HepG2 (cell line): ENCODE measurements around the gene ERC1. TPM values are rescaled to one million over a fixed set of nuclear protein-coding genes. Genes with fewer than 3 reads are reported as not detected.

Source experiments
- BRF2 ChIP-seq: sonication (generic); formaldehyde crosslinking; IDR thresholded peaks from 2 replicates; pipeline ENCODE4 v1.8.1; 2022; ENCODE audit warnings: mild to moderate bottlenecking, missing genetic modification reagents
- CAMTA2 ChIP-seq: sonication (generic); formaldehyde crosslinking; IDR thresholded peaks from 2 replicates; pipeline ENCODE4 v1.4.0; 2020; ENCODE audit warnings: mild to moderate bottlenecking, missing genetic modification reagents, borderline replicate concordance
- DNMT1 ChIP-seq: sonication (generic); formaldehyde crosslinking; IDR thresholded peaks from 2 replicates; pipeline ENCODE4 v1.5.1; 2020; ENCODE audit warnings: mild to moderate bottlenecking, missing genetic modification reagents
- FOXK2 ChIP-seq: fragments of 450-650 bp; IDR thresholded peaks from 2 replicates; pipeline ENCODE4 v1.6.1; 2016
- GFI1 ChIP-seq: sonication (generic); formaldehyde crosslinking; IDR thresholded peaks from 2 replicates; pipeline ENCODE4 v1.5.0; 2020; ENCODE audit warnings: missing genetic modification reagents, mild to moderate bottlenecking, borderline replicate concordance
- HNRNPK ChIP-seq: fragments of 200-400 bp; formaldehyde crosslinking; IDR thresholded peaks from 2 replicates; pipeline ENCODE4 v1.6.1; 2018; ENCODE audit warnings: low read length, low read depth, moderate library complexity, mild to moderate bottlenecking; ENCODE audit not compliant: poor library complexity, severe bottlenecking
- HOXA3 ChIP-seq: sonication (generic); formaldehyde crosslinking; IDR thresholded peaks from 2 replicates; pipeline ENCODE4 v1.5.0; 2020; ENCODE audit warnings: missing genetic modification reagents
- JUNB ChIP-seq: sonication (generic); formaldehyde crosslinking; IDR thresholded peaks from 2 replicates; pipeline ENCODE4 v1.8.0; 2022; ENCODE audit warnings: missing genetic modification reagents, mild to moderate bottlenecking, borderline replicate concordance
- LCORL ChIP-seq, 2 experiments: fragments of 450-650 bp in 1 of 2; sonication (generic) in 1 of 2; formaldehyde crosslinking in 1 of 2; IDR thresholded peaks; 2 replicates each; pipeline versions ENCODE4 v1.5.0 to v1.6.1; 2017 to 2020; ENCODE audit warnings: antibody characterized with exemption in 1 of 2, missing genetic modification reagents in 1 of 2
- NCOA5 ChIP-seq: sonication (generic); formaldehyde crosslinking; IDR thresholded peaks from 2 replicates; pipeline ENCODE4 v1.4.0; 2020; ENCODE audit warnings: missing genetic modification reagents
- NFIB ChIP-seq: sonication (generic); formaldehyde crosslinking; IDR thresholded peaks from 2 replicates; pipeline ENCODE4 v1.9.0; 2021; ENCODE audit warnings: missing genetic modification reagents, mild to moderate bottlenecking, borderline replicate concordance
- NRL ChIP-seq: sonication (generic); formaldehyde crosslinking; IDR thresholded peaks from 2 replicates; pipeline ENCODE4 v1.5.0; 2020; ENCODE audit warnings: missing genetic modification reagents, mild to moderate bottlenecking, moderate library complexity, borderline replicate concordance
- PHF21A ChIP-seq: sonication (generic); formaldehyde crosslinking; IDR thresholded peaks from 2 replicates; pipeline ENCODE4 v1.5.0; 2020; ENCODE audit warnings: mild to moderate bottlenecking, missing genetic modification reagents
- RELA ChIP-seq: sonication (generic); formaldehyde crosslinking; IDR thresholded peaks from 2 replicates; pipeline ENCODE4 v1.4.0; 2020; ENCODE audit warnings: missing genetic modification reagents
- REPIN1 ChIP-seq: sonication (generic); formaldehyde crosslinking; IDR thresholded peaks from 2 replicates; pipeline ENCODE4 v1.8.0; 2022; ENCODE audit warnings: missing genetic modification reagents, low read depth, mild to moderate bottlenecking, borderline replicate concordance
- REST ChIP-seq, 2 experiments: IDR thresholded peaks; 2 replicates each; pipeline ENCODE4 v1.6.1; 2011 to 2012; ENCODE audit warnings: low read length in 2 of 2, borderline replicate concordance in 1 of 2, low read depth in 1 of 2, mild to moderate bottlenecking in 1 of 2, moderate library complexity in 1 of 2
- SALL1 ChIP-seq: sonication (generic); formaldehyde crosslinking; IDR thresholded peaks from 2 replicates; pipeline ENCODE4 v1.8.0; 2022; ENCODE audit warnings: mild to moderate bottlenecking, missing genetic modification reagents
- SAP130 ChIP-seq: IDR thresholded peaks from 2 replicates; pipeline ENCODE4 v1.6.1; 2016; ENCODE audit warnings: low read depth
- TCF7L2 ChIP-seq: IDR thresholded peaks from 2 replicates; pipeline ENCODE4 v1.6.1; 2011; ENCODE audit warnings: mild to moderate bottlenecking, low read depth, low read length, moderate library complexity
- ZBTB7B ChIP-seq: sonication (generic); formaldehyde crosslinking; IDR thresholded peaks from 2 replicates; pipeline ENCODE4 v1.4.0; 2020; ENCODE audit warnings: missing genetic modification reagents
- ZNF280B ChIP-seq: sonication (generic); formaldehyde crosslinking; IDR thresholded peaks from 2 replicates; pipeline ENCODE4 v1.5.0; 2020; ENCODE audit warnings: missing genetic modification reagents, mild to moderate bottlenecking, borderline replicate concordance
- ZNF44 ChIP-seq: sonication (generic); formaldehyde crosslinking; IDR thresholded peaks from 2 replicates; pipeline ENCODE4 v1.5.1; 2020; ENCODE audit warnings: mild to moderate bottlenecking, missing genetic modification reagents
- ZNF562 ChIP-seq: sonication (generic); formaldehyde crosslinking; IDR thresholded peaks from 2 replicates; pipeline ENCODE4 v1.8.0; 2022; ENCODE audit warnings: missing genetic modification reagents, borderline replicate concordance
- ZNF564 ChIP-seq: sonication (generic); formaldehyde crosslinking; IDR thresholded peaks from 2 replicates; pipeline ENCODE4 v1.8.1; 2023; ENCODE audit warnings: mild to moderate bottlenecking, missing genetic modification reagents
- ZNF780A ChIP-seq: sonication (generic); formaldehyde crosslinking; IDR thresholded peaks from 2 replicates; pipeline ENCODE4 v1.8.0; 2022; ENCODE audit warnings: mild to moderate bottlenecking, missing genetic modification reagents, moderate library complexity
- polyA plus RNA-seq, 8 experiments: library from polyadenylated mRNA; depleted of rRNA in 3 of 8; stranded (reverse) in 7 of 8; unstranded in 1 of 8; fragments of >200 nt; fragmentation: Illumina TruSeq in 4 of 8; extraction: Trizol in 4 of 8; gene quantifications; 2 replicates each; pipeline versions ENCODE4 v1.2.1 to v1.2.3, GENCODE V29; 2011 to 2016; ENCODE audit warnings: low read depth in 4 of 8, missing spikeins in 1 of 8, mixed read lengths in 1 of 8; ENCODE audit not compliant: insufficient read depth in 1 of 8
- total RNA-seq, 5 experiments: library from RNA; depleted of rRNA; stranded (reverse); fragments of >200 nt; fragmentation: Illumina TruSeq; extraction: Trizol; gene quantifications; 2 replicates each; pipeline ENCODE4 v1.2.3, GENCODE V29; 2016; ENCODE audit warnings: low read depth in 1 of 5

Gene ERC1
- total and polyA plus RNA-seq, 2 of the 13 experiments (the other 11 are each of a cell fraction or from before 2014, with no cell fraction given) = 6.1 to 12.4 TPM

GRCh38 chr12:1054117-1054870 lies 63.3 kb downstream of the ERC1 start (continued):
- no peak for TF ChIP-seq REST (IDR thresholded peaks at IDR 0.05; ENCODE audit: borderline replicate concordance in 1 of 2, low read depth in 1 of 2, low read length in 2 of 2)
- TF ChIP-seq LCORL (IDR thresholded peaks at IDR 0.05) = no peak
- no peak for TF ChIP-seq LCORL (CRISPR knock-in tag; IDR thresholded peaks at IDR 0.05)
- TF ChIP-seq GFI1 (CRISPR knock-in tag) = no peak
- TF ChIP-seq ZBTB7B (CRISPR knock-in tag) = no peak
- no peak for TF ChIP-seq RELA
- no peak for TF ChIP-seq ZNF562 (CRISPR knock-in tag)
- no peak for TF ChIP-seq TCF7L2
- TF ChIP-seq FOXK2 = peak; percentile 35; the same call in 1 of the 2 replicates
- TF ChIP-seq REPIN1 = no peak
- no peak for TF ChIP-seq HNRNPK
- TF ChIP-seq SALL1 (CRISPR knock-in tag) = peak; percentile 88
- no peak for TF ChIP-seq DNMT1
- TF ChIP-seq NRL (CRISPR knock-in tag) = no peak
- peak; percentile 51 for TF ChIP-seq SAP130
- TF ChIP-seq ZNF564 = no peak
- no peak for TF ChIP-seq JUNB (CRISPR knock-in tag)
- no peak for TF ChIP-seq PHF21A (CRISPR knock-in tag)
- TF ChIP-seq BRF2 (CRISPR knock-in tag) = no peak
- TF ChIP-seq NCOA5 = no peak
- no peak for TF ChIP-seq ZNF780A (CRISPR knock-in tag)
- TF ChIP-seq ZNF280B (CRISPR knock-in tag) = no peak
- no peak for TF ChIP-seq NFIB (CRISPR knock-in tag)
- TF ChIP-seq HOXA3 (CRISPR knock-in tag) = no peak
- TF ChIP-seq ZNF44 (CRISPR knock-in tag) = no peak
- no peak for TF ChIP-seq CAMTA2 (CRISPR knock-in tag)
